Loucy (cell line): ENCODE measurements around the gene WHRN.

Experiments
- H2AFZ ChIP-seq: fragments of 200-600 bp; sonication (generic); 2 replicates; pipeline ENCODE4 v1.6.0; 2016; ENCODE audit warnings: antibody characterized with exemption, mild to moderate bottlenecking, low read length, moderate library complexity
- H3F3A ChIP-seq: fragments of 200-600 bp; 2 replicates; pipeline ENCODE4 v1.6.0; 2016; ENCODE audit warnings: antibody characterized with exemption, low read depth, mild to moderate bottlenecking
- H3K27me3 ChIP-seq: fragments of 200-600 bp; sonication (generic); 2 replicates; pipeline ENCODE4 v1.6.1; 2014; ENCODE audit warnings: low read length, mild to moderate bottlenecking; ENCODE audit not compliant: insufficient read depth, poor library complexity, severe bottlenecking
- H3K36me3 ChIP-seq: fragments of 200-600 bp; sonication (generic); 2 replicates; pipeline ENCODE4 v1.6.1; 2016; ENCODE audit warnings: low read length; ENCODE audit not compliant: insufficient read depth
- H3K4me1 ChIP-seq: fragments of 200-600 bp; sonication (generic); 2 replicates; pipeline ENCODE4 v1.5.1; 2014; ENCODE audit warnings: low read length, mild to moderate bottlenecking; ENCODE audit not compliant: insufficient read depth, poor library complexity, severe bottlenecking
- H3K4me2 ChIP-seq: fragments of 200-600 bp; sonication (generic); 2 replicates; pipeline ENCODE4 v1.6.0; 2014; ENCODE audit warnings: antibody characterized with exemption, low read length, low read depth, mild to moderate bottlenecking; ENCODE audit not compliant: poor library complexity, severe bottlenecking
- H3K4me3 ChIP-seq: fragments of 200-600 bp; sonication (generic); 2 replicates; pipeline ENCODE4 v1.5.1; 2014; ENCODE audit warnings: low read length, mild to moderate bottlenecking, mixed read lengths; ENCODE audit not compliant: poor library complexity, severe bottlenecking
- H3K79me2 ChIP-seq: fragments of 200-600 bp; sonication (generic); 2 replicates; pipeline ENCODE4 v1.6.1; 2014; ENCODE audit warnings: low read length; ENCODE audit not compliant: insufficient read depth
- H3K9ac ChIP-seq: fragments of 200-600 bp; sonication (generic); 2 replicates; pipeline ENCODE4 v1.6.0; 2014; ENCODE audit warnings: mild to moderate bottlenecking, low read depth, low read length, moderate library complexity; ENCODE audit not compliant: poor library complexity, severe bottlenecking
- H3K9me2 ChIP-seq: fragments of 200-600 bp; sonication (generic); replicated peaks from 2 replicates; pipeline ENCODE4 v1.6.1; 2016; ENCODE audit warnings: low read depth, low read length, mixed read lengths
- H3K9me3 ChIP-seq: fragments of 200-600 bp; sonication (generic); 2 replicates; pipeline ENCODE4 v1.6.1; 2014; ENCODE audit warnings: mild to moderate bottlenecking, antibody characterized with exemption, low read length, low read depth; ENCODE audit not compliant: insufficient read depth
- H4K20me1 ChIP-seq: fragments of 200-600 bp; sonication (generic); 2 replicates; pipeline ENCODE4 v1.6.0; 2014; ENCODE audit warnings: antibody characterized with exemption, low read length, mild to moderate bottlenecking; ENCODE audit not compliant: insufficient read depth, poor library complexity, severe bottlenecking
- CTCF ChIP-seq: fragments of 200-600 bp; sonication (generic); conservative IDR thresholded peaks from 2 replicates; pipeline ENCODE4 v1.5.1; 2014; ENCODE audit warnings: mild to moderate bottlenecking, antibody characterized with exemption, low read length
- EZH2phosphoT487 ChIP-seq: fragments of 200-600 bp; IDR thresholded peaks from 2 replicates; pipeline ENCODE4 v1.6.1; 2018; ENCODE audit warnings: antibody characterized with exemption, mild to moderate bottlenecking, moderate library complexity, borderline replicate concordance

WHRN gene

GRCh38 chr9:114497236-114497635 is 8.0 kb downstream of the WHRN start:
- no peaks in the 10 kb centered on the region for H3K27me3 ChIP-seq
- H3K9me2 ChIP-seq: no peaks in the 10 kb centered on the region
- H3K4me2 ChIP-seq: no peak overlapping the region
- TF ChIP-seq EZH2phosphoT487: no peak
- TF ChIP-seq CTCF: no peak
- H3K4me1 ChIP-seq: no peaks in the 10 kb centered on the region
- H3K79me2 ChIP-seq: no peaks in the 10 kb centered on the region
- H3K9me3 ChIP-seq: no peaks in the 10 kb centered on the region
- H2AFZ ChIP-seq: no peak overlapping the region
- H3K36me3 ChIP-seq: no peaks in the 10 kb centered on the region
- H3F3A ChIP-seq: no peaks in the 10 kb centered on the region
- no peaks in the 10 kb centered on the region for H4K20me1 ChIP-seq
- H3K9ac ChIP-seq: no peak overlapping the region
- no peak overlapping the region for H3K4me3 ChIP-seq

DNA sequence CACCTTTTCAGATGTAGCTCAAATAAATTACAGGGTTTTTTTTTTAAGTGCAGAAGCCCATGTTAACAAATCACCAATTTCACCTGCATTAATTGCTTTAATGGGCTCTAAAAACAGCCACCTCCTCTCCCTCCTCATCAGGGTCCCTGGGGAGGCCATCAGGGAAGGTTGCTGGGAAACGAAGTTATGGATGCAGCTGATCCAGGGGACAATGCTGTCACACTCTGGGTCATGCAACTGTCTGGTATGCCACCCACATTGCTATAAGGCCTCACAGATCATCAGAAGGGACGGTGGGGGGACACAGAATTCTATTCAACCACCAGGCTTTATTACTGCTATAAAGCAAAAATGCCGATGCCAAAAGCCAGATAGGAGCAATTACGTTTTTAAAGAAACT is 9.3 kb downstream of the WHRN start:
- TF ChIP-seq EZH2phosphoT487 (no peak), CTCF (no peak)
- H3F3A ChIP-seq: no peaks in the 10 kb centered on the region
- H4K20me1 ChIP-seq: no peaks in the 10 kb centered on the region
- no peak overlapping the region for H3K9ac ChIP-seq
- H3K27me3 ChIP-seq: no peaks in the 10 kb centered on the region
- H2AFZ ChIP-seq: no peak overlapping the region
- H3K36me3 ChIP-seq: no peaks in the 10 kb centered on the region
- H3K4me2 ChIP-seq: no peak overlapping the region
- H3K4me1 ChIP-seq: no peaks in the 10 kb centered on the region
- H3K9me3 ChIP-seq: no peaks in the 10 kb centered on the region
- H3K9me2 ChIP-seq: no peaks in the 10 kb centered on the region
- H3K79me2 ChIP-seq: no peaks in the 10 kb centered on the region
- no peak overlapping the region for H3K4me3 ChIP-seq

GRCh38 chr9:114494776-114495569 is 10.3 kb downstream of the WHRN start:
- no peaks in the 10 kb centered on the region for H3K36me3 ChIP-seq
- no peak overlapping the region for H3K9ac ChIP-seq
- H3K4me1 ChIP-seq: no peaks in the 10 kb centered on the region
- no peak for TF ChIP-seq EZH2phosphoT487
- TF ChIP-seq CTCF: no peak
- no peaks in the 10 kb centered on the region for H3K9me2 ChIP-seq
- H3K79me2 ChIP-seq: no peaks in the 10 kb centered on the region
- no peak overlapping the region for H2AFZ ChIP-seq
- H3K27me3 ChIP-seq: no peaks in the 10 kb centered on the region
- no peak overlapping the region for H3K4me3 ChIP-seq
- no peaks in the 10 kb centered on the region for H4K20me1 ChIP-seq
- H3K9me3 ChIP-seq: no peaks in the 10 kb centered on the region
- no peak overlapping the region for H3K4me2 ChIP-seq
- no peaks in the 10 kb centered on the region for H3F3A ChIP-seq
